ENCODE data around the gene RASSF1. TPM values are rescaled to one million over a fixed set of nuclear protein-coding genes. Genes with fewer than 3 reads are reported as not detected.

RASSF1 gene
- total and polyA plus RNA-seq, 2 of the 13 experiments (the other 11 are each of a cell fraction or from before 2014, with no cell fraction given) = 10.2 to 27.5 TPM

- no peak for TF ChIP-seq BCLAF1 (IDR thresholded peaks at IDR 0.05)
- 0 out of 2 replicates have a peak, but pooled peaks have one; percentile 10 for TF ChIP-seq ZC3H13 (CRISPR knock-in tag; IDR thresholded peaks at IDR 0.05)
- TF ChIP-seq ZBTB25 (CRISPR knock-in tag; IDR thresholded peaks at IDR 0.05) = peak; percentile 71
- no peak for TF ChIP-seq ZNF3 (CRISPR knock-in tag; IDR thresholded peaks at IDR 0.05)
- peak; percentile 88 for TF ChIP-seq ZFP91 (CRISPR knock-in tag; IDR thresholded peaks at IDR 0.05; ENCODE audit: borderline replicate concordance)
- TF ChIP-seq SP5 (CRISPR knock-in tag; IDR thresholded peaks at IDR 0.05; ENCODE audit: borderline replicate concordance, low read depth) = 0 out of 2 replicates have a peak, but pooled peaks have one; percentile 11
- TF ChIP-seq NPAS2 (CRISPR knock-in tag; IDR thresholded peaks at IDR 0.05; ENCODE audit: borderline replicate concordance) = no peak
- TF ChIP-seq ZNF20 (CRISPR knock-in tag; IDR thresholded peaks at IDR 0.05) = no peak
- no peak for TF ChIP-seq ZBTB14 (CRISPR knock-in tag; IDR thresholded peaks at IDR 0.05)
- no peak for TF ChIP-seq SNRNP70 (IDR thresholded peaks at IDR 0.05; ENCODE audit: low read depth, low read length)
- TF ChIP-seq PCBP2 (optimal IDR thresholded peaks at IDR 0.05; ENCODE audit: low read depth, low read length, poor library complexity, severe bottlenecking) = no peak
- no peak for TF ChIP-seq ZNF234 (CRISPR knock-in tag; conservative IDR thresholded peaks at IDR 0.05)
- TF ChIP-seq STAT5B (CRISPR knock-in tag; IDR thresholded peaks at IDR 0.05) = no peak
- no peak for TF ChIP-seq PAF1 (CRISPR knock-in tag; IDR thresholded peaks at IDR 0.05)
- peak; percentile 92 for TF ChIP-seq THAP11 (CRISPR knock-in tag; IDR thresholded peaks at IDR 0.05)
- TF ChIP-seq E2F2 (CRISPR knock-in tag; IDR thresholded peaks at IDR 0.05; ENCODE audit: borderline replicate concordance) = peak; percentile 36; the same call in 1 of the 2 replicates
Measured at GRCh38 chr3:50327943-50328691, 12.5 kb downstream of the RASSF1 start, which contains the start of gene TUSC2 (continued).
